ENCODE results near the gene MRPL22. TPM values are rescaled to one million over a fixed set of nuclear protein-coding genes. Genes with fewer than 3 reads are reported as not detected.
A peak's percentile ranks its signal among the peaks of the same experiment; 100 is the strongest.

Gene MRPL22
- total and polyA plus RNA-seq, 12 donors: 12.6 to 129 (median 56.9) TPM

DNA sequence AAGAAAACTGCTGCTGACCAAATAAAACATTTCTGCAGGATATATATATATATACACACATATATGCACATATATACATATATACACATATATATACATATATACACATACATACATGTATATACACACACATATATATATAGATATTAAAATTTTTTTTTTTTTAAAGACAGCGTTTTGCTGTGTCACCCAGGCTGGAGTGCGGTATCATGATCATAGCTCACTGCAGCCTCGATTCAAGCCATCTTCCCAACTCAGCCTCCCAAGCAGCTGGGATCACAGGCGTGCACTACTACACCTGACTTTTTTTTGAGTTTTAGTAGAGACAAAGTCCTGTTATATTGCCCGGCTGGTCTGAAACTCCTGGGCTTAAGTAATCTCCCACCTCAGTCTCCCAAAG, 2.7 kb downstream of the MRPL22 start:
- Histone ChIP-seq H3K4me3 (no peak overlapping the region), H3K4me1 (replicated peaks in 1 of 2) (peaks cover 11 to 26% of the 10 kb centered on the region in 2 donors), H3K27ac (no peak overlapping the region), H3K27me3 (no peaks in the 10 kb centered on the region), H3K36me3 (replicated peaks in 1 of 2) (no peaks in the 10 kb centered on the region), H3K9me3 (replicated peaks in 1 of 3) (no peaks in the 10 kb centered on the region)
- intact Hi-C loops (cut with DNase I): loop anchor here in 1 of 2 donors (10.0 kb wide), 1 partner anchor 201 kb away; no protein-coding TSS in a partner anchor
- TF ChIP-seq, protein P1, sequence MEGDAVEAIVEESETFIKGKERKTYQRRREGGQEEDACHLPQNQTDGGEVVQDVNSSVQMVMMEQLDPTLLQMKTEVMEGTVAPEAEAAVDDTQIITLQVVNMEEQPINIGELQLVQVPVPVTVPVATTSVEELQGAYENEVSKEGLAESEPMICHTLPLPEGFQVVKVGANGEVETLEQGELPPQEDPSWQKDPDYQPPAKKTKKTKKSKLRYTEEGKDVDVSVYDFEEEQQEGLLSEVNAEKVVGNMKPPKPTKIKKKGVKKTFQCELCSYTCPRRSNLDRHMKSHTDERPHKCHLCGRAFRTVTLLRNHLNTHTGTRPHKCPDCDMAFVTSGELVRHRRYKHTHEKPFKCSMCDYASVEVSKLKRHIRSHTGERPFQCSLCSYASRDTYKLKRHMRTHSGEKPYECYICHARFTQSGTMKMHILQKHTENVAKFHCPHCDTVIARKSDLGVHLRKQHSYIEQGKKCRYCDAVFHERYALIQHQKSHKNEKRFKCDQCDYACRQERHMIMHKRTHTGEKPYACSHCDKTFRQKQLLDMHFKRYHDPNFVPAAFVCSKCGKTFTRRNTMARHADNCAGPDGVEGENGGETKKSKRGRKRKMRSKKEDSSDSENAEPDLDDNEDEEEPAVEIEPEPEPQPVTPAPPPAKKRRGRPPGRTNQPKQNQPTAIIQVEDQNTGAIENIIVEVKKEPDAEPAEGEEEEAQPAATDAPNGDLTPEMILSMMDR (IDR thresholded peaks at IDR 0.05): no peak
- TF ChIP-seq POLR2A (IDR thresholded peaks at IDR 0.05): no peak
- no peak for DNase-seq
- 85 to 91% (median 89%) methylated on average over 5 of the region's 5 CpGs for WGBS, 4 donors

DNA sequence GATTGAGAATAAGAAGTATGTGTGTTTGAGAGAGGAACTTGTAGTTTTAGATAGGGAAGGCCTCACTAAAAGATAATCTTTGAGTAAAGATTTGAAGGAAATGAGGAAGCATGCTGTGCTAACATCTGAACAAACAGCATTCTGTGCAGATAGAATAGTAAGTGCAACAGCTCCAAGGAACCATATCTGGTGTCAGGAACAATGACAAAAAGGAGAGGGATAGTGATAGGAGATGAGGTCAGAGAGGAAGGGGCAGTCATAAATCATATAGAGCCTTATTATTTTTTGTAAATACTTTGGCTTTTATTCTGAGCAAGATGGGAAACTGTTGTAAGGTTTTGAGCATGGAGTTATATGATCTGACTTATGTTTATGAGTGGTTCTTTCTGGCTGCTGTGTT, 3.8 kb downstream of the MRPL22 start:
- no peak overlapping the region for H3K4me3 ChIP-seq
- peaks cover 11 to 32% of the 10 kb centered on the region in 2 donors for H3K4me1 ChIP-seq (replicated peaks in 1 of 2)
- H3K27ac ChIP-seq: no peak overlapping the region
- intact Hi-C loops (cut with DNase I): loop anchor here in 1 of 2 donors (10.0 kb wide), 1 partner anchor 200 kb away; no protein-coding TSS in a partner anchor
- no peaks in the 10 kb centered on the region for H3K27me3 ChIP-seq
- DNase-seq: no peak
- TF ChIP-seq, protein P1 (IDR thresholded peaks at IDR 0.05): no peak
- TF ChIP-seq POLR2A (IDR thresholded peaks at IDR 0.05): no peak
- H3K9me3 ChIP-seq (replicated peaks in 1 of 3): no peaks in the 10 kb centered on the region
- no peaks in the 10 kb centered on the region for H3K36me3 ChIP-seq (replicated peaks in 1 of 2)

DNA sequence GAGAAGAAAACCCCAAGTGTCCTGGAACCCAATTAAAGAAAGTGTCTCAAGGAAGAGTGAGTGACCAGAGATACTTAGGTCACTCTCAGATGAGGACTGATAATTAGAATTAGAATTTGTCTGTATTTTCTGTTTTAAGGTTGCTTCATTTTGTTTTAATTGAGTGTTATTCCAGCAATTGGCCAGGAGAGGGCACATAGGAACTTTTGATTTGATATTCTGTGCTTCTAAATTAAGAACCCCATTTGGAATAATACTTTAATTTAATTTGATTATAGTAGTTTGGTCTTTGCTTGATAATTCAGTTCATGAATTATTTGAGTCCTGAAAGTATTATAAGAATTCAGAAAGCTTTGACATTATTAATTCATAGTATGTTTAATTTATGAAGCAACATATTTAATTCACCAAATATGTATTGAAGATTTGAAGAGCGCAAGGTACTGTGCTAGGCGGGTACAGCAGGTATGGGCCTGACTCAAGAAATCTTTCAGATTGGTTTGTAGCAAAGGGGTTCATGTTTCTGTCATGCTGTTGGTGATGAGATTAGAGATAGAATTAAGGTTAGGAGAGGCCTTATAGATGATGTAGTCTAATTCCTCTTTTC, 4.9 kb downstream of the MRPL22 start:
- Histone ChIP-seq H3K36me3 (replicated peaks in 1 of 2) (no peaks in the 10 kb centered on the region), H3K4me1 (replicated peaks in 1 of 2) (peaks cover 11 to 32% of the 10 kb centered on the region in 2 donors), H3K9me3 (replicated peaks in 1 of 3) (no peaks in the 10 kb centered on the region), H3K27ac (no peak overlapping the region), H3K27me3 (no peaks in the 10 kb centered on the region), H3K4me3 (no peak overlapping the region)
- no peak for DNase-seq
- 73 to 95% (median 90%) methylated on average over 2 of the region's 2 CpGs for WGBS, 4 donors
- no peak for TF ChIP-seq POLR2A (IDR thresholded peaks at IDR 0.05)
- TF ChIP-seq, protein P1 (IDR thresholded peaks at IDR 0.05): peak; percentile 35 to 69 (median 52)
- intact Hi-C loops (cut with DNase I): loop anchor here in 1 of 2 donors (10.0 kb wide), 1 partner anchor 199 kb away; no protein-coding TSS in a partner anchor

DNA sequence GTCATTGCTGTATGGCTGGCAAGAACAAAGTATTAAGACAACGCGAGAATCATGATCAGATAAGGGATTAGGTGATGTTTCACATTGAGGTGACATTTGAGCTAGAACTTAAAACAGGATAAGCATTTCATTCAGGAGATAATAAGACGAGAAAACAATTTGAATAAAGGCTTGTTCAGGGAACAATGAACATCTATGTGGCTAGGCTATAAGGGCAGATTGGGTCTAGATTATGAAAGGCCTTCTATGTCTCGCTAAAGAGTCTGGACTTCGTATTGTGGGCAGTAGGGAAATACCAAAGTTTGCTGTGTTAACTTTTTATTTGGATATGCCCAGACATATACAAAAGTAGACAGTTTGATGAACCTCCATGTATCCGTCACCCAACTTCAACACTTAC, 6.9 kb downstream of the MRPL22 start:
- TF ChIP-seq, protein P1 (IDR thresholded peaks at IDR 0.05): no peak
- no peaks in the 10 kb centered on the region for H3K27me3 ChIP-seq
- WGBS, 4 donors: 83 to 89% (median 87%) methylated on average over 6 of the region's 6 CpGs
- no peak for DNase-seq
- H3K36me3 ChIP-seq (replicated peaks in 1 of 2): no peaks in the 10 kb centered on the region
- H3K4me3 ChIP-seq: no peak overlapping the region
- no peak overlapping the region for H3K27ac ChIP-seq
- intact Hi-C loops (cut with DNase I): loop anchor here in 1 of 2 donors (10.0 kb wide), 1 partner anchor 197 kb away; no protein-coding TSS in a partner anchor
- H3K4me1 ChIP-seq (replicated peaks in 1 of 2): peaks cover 0 to 18% of the 10 kb centered on the region in 2 donors
- H3K9me3 ChIP-seq (replicated peaks in 1 of 3): no peaks in the 10 kb centered on the region

Data from adrenal gland (tissue), 12 donors.